Panc1 (cell line): ENCODE measurements around the gene PLIN5. TPM values are rescaled to one million over a fixed set of nuclear protein-coding genes. Genes with fewer than 3 reads are reported as not detected.

Experiments
- ATAC-seq: fragments of 200-7000 bp; cut with Tn5 transposase; 2 replicates; pipeline ENCODE4 v1.9.1; 2020; ENCODE audit warnings: mild to moderate bottlenecking, moderate library complexity
- BruUV-seq: library from RNA; stranded (reverse); fragments of 400-500 nt; replicated peaks from 2 replicates; lab custom pipeline; 2021; lab: Mats Ljungman, UMichigan
- CTCF ChIA-PET: fragments of 300-600 bp; sonication (Branson Sonifier 250); formaldehyde crosslinking; loops from one replicate; lab custom pipeline; 2022; ENCODE audit warnings: antibody characterized with exemption; lab: Charles Lee
- POLR2A ChIA-PET: fragments of 300-600 bp; sonication (Branson Sonifier 250); formaldehyde crosslinking; loops from one replicate; lab custom pipeline; 2022; ENCODE audit warnings: antibody characterized with exemption; lab: Charles Lee
- DNase-seq: peaks from one replicate; pipeline ENCODE4 v3.0.0-alpha.2; 2010; ENCODE audit warnings: low read depth, low spot score
- H3K27ac ChIP-seq: 2 replicates; pipeline ENCODE4 v1.5.1; 2011; ENCODE audit warnings: mild to moderate bottlenecking, low read length, inconsistent platforms
- H3K27me3 ChIP-seq: fragments of 200-500 bp; sonication (Bioruptor generic); 2 replicates; pipeline ENCODE4 v1.6.0; 2014; ENCODE audit warnings: low read length, inconsistent platforms; ENCODE audit not compliant: control insufficient read depth, insufficient read depth
- H3K36me3 ChIP-seq: fragments of 200-500 bp; sonication (Bioruptor generic); 2 replicates; pipeline ENCODE4 v1.5.1; 2014; ENCODE audit warnings: inconsistent platforms, mild to moderate bottlenecking, low read length, moderate library complexity; ENCODE audit not compliant: control insufficient read depth, insufficient read depth
- H3K4me1 ChIP-seq: 2 replicates; pipeline ENCODE4 v1.5.1; 2011; ENCODE audit warnings: inconsistent platforms, mild to moderate bottlenecking, low read length, moderate library complexity; ENCODE audit not compliant: control insufficient read depth, insufficient read depth
- H3K4me3 ChIP-seq, 2 experiments: 2 replicates each; pipeline ENCODE4 v1.5.1; 2011 to 2012; ENCODE audit warnings: low read depth in 2 of 2, low read length in 2 of 2, mild to moderate bottlenecking in 2 of 2, inconsistent platforms in 1 of 2, moderate library complexity in 1 of 2
- H3K9me3 ChIP-seq: fragments of 200-500 bp; sonication (Bioruptor generic); 2 replicates; pipeline ENCODE4 v1.5.1; 2014; ENCODE audit warnings: low read depth, mild to moderate bottlenecking, inconsistent platforms, low read length, moderate library complexity; ENCODE audit not compliant: control insufficient read depth, insufficient read depth
- POLR2AphosphoS5 ChIP-seq: IDR thresholded peaks from 2 replicates; pipeline ENCODE4 v1.6.1; 2012; ENCODE audit warnings: mild to moderate bottlenecking, low read depth, low read length, moderate library complexity
- SIN3A ChIP-seq: IDR thresholded peaks from 2 replicates; pipeline ENCODE4 v1.6.1; 2012; ENCODE audit warnings: low read depth, mild to moderate bottlenecking, low read length, moderate library complexity, borderline replicate concordance; ENCODE audit not compliant: insufficient read depth
- TCF7L2 ChIP-seq: IDR thresholded peaks from 2 replicates; pipeline ENCODE4 v1.6.1; 2011; ENCODE audit warnings: mild to moderate bottlenecking, low read depth, low read length, inconsistent platforms
- in situ Hi-C: cut with HindIII; loops from 2 replicates; pipeline ENCODE4 v1.10.0; 2016; ENCODE audit warnings: low sequenced_read_pairs, low pct_unique_long_range_greater_than_20kb
- intact Hi-C: fragments of 100-400 bp; cut with micrococcal nuclease; formaldehyde crosslinking; loops from one replicate; pipeline ENCODE4 v1.10.0; 2022; ENCODE audit not compliant: unreplicated experiment
- total RNA-seq: library from RNA; stranded (reverse); gene quantifications from one replicate; pipeline ENCODE4 v1.2.1, GENCODE V29; 2021; ENCODE audit not compliant: unreplicated experiment
- TF ChIP-seq, protein P1 (sequence below), 2 experiments: IDR thresholded peaks; 2 replicates each; pipeline ENCODE4 v1.6.1; 2011 to 2012; ENCODE audit warnings: low read depth in 2 of 2, control low read depth in 1 of 2, low read length in 1 of 2, mild to moderate bottlenecking in 1 of 2, moderate library complexity in 1 of 2; ENCODE audit not compliant: insufficient read depth in 1 of 2
- TF ChIP-seq, protein P2 (sequence below): fragments of 450-650 bp; IDR thresholded peaks from 2 replicates; pipeline ENCODE4 v1.5.1; 2017; ENCODE audit warnings: mild to moderate bottlenecking

Gene PLIN5
- total RNA-seq, 1 experiment from 2014 or later: 0.64 TPM

DNA sequence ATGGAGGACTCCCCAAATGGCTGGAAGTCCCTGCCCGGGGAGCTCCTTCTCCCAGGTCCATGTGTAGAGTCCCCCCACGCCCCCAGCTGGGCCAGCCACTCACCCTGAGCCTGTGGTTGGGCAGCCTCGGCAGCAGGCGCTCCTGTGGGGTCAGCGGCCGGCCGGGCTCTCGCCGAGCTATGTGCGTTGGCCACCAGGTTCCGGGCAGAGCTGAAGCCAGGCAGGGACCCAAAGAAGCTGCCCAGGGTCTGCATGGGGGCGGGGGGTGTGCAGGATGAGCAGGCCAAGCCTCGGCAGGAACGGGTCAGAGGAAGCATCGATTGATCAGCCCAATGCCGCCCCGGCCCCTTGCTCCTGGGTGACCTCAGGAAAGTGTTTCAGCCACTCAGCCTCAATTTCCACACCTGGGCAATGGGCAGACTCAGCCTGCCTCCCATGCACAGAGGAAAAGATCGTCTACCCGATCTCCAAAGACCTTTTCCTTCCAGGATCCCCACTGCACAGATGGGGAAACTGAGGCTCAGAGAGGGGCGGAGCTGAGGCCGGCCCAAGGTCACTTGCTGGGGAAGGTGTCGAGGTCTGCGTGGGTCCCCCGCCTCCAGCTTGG, 17.5 kb downstream of the PLIN5 start:
- ChIA-PET POLR2A (no interaction called here), CTCF (interaction anchor here (1.0 kb wide), 1 partner anchor 8 kb away, joined by 3 read pairs; no protein-coding TSS in a partner anchor)
- peak overlapping the region; percentile 19 to 31; a peak in 3 of 4 replicates for H3K4me3 ChIP-seq
- intact Hi-C loops: no loop called here
- DNase-seq: no peak
- no peaks in the 10 kb centered on the region for H3K36me3 ChIP-seq
- H3K9me3 ChIP-seq: no peaks in the 10 kb centered on the region
- H3K27ac ChIP-seq: no peak overlapping the region; the same call in 1 of the 2 replicates
- ATAC-seq: no peak
- BruUV-seq: no TSS peak
- H3K4me1 ChIP-seq: peaks cover 19% of the 10 kb centered on the region
- H3K27me3 ChIP-seq: no peaks in the 10 kb centered on the region
- TF ChIP-seq, protein P1, sequence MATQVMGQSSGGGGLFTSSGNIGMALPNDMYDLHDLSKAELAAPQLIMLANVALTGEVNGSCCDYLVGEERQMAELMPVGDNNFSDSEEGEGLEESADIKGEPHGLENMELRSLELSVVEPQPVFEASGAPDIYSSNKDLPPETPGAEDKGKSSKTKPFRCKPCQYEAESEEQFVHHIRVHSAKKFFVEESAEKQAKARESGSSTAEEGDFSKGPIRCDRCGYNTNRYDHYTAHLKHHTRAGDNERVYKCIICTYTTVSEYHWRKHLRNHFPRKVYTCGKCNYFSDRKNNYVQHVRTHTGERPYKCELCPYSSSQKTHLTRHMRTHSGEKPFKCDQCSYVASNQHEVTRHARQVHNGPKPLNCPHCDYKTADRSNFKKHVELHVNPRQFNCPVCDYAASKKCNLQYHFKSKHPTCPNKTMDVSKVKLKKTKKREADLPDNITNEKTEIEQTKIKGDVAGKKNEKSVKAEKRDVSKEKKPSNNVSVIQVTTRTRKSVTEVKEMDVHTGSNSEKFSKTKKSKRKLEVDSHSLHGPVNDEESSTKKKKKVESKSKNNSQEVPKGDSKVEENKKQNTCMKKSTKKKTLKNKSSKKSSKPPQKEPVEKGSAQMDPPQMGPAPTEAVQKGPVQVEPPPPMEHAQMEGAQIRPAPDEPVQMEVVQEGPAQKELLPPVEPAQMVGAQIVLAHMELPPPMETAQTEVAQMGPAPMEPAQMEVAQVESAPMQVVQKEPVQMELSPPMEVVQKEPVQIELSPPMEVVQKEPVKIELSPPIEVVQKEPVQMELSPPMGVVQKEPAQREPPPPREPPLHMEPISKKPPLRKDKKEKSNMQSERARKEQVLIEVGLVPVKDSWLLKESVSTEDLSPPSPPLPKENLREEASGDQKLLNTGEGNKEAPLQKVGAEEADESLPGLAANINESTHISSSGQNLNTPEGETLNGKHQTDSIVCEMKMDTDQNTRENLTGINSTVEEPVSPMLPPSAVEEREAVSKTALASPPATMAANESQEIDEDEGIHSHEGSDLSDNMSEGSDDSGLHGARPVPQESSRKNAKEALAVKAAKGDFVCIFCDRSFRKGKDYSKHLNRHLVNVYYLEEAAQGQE (IDR thresholded peaks at IDR 0.05; ENCODE audit: insufficient read depth in 1 of 2, low read depth in 2 of 2, low read length in 1 of 2): no peak
- TF ChIP-seq SIN3A: no peak
- in situ Hi-C loops: no loop called here

- no peaks in the 10 kb centered on the region for H3K36me3 ChIP-seq
These were observed 18.1 kb downstream of the PLIN5 start for GRCh38 chr19:4516939-4517300.

More at GRCh38 chr19:4516939-4517300, 18.1 kb downstream of the PLIN5 start:
- in situ Hi-C loops (no loop called here), intact Hi-C loops (no loop called here)
- CTCF ChIA-PET: interaction anchor here (0.6 to 1.0 kb wide), 2 partner anchors 9 to 46 kb away, joined by 3 read pairs; no protein-coding TSS in a partner anchor
- Histone ChIP-seq H3K4me3 (peak overlapping the region in 1 of 2 experiments; percentile 23; a peak in 1 of 4 replicates), H3K27me3 (no peaks in the 10 kb centered on the region), H3K27ac (peak overlapping the region; percentile 57; the same call in 1 of the 2 replicates), H3K4me1 (peaks cover 19% of the 10 kb centered on the region), H3K9me3 (no peaks in the 10 kb centered on the region)
- POLR2A ChIA-PET: interaction anchor here (0.9 kb wide), 1 partner anchor 28 kb away, joined by 3 read pairs; no protein-coding TSS in a partner anchor
- TF ChIP-seq, protein P2, sequence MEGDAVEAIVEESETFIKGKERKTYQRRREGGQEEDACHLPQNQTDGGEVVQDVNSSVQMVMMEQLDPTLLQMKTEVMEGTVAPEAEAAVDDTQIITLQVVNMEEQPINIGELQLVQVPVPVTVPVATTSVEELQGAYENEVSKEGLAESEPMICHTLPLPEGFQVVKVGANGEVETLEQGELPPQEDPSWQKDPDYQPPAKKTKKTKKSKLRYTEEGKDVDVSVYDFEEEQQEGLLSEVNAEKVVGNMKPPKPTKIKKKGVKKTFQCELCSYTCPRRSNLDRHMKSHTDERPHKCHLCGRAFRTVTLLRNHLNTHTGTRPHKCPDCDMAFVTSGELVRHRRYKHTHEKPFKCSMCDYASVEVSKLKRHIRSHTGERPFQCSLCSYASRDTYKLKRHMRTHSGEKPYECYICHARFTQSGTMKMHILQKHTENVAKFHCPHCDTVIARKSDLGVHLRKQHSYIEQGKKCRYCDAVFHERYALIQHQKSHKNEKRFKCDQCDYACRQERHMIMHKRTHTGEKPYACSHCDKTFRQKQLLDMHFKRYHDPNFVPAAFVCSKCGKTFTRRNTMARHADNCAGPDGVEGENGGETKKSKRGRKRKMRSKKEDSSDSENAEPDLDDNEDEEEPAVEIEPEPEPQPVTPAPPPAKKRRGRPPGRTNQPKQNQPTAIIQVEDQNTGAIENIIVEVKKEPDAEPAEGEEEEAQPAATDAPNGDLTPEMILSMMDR: no peak
- TF ChIP-seq TCF7L2: no peak
- TF ChIP-seq, protein P1 (IDR thresholded peaks at IDR 0.05; ENCODE audit: insufficient read depth in 1 of 2, low read depth in 2 of 2, low read length in 1 of 2): no peak
- TF ChIP-seq POLR2AphosphoS5: no peak
- TF ChIP-seq SIN3A: no peak
- DNase-seq (no peak), ATAC-seq (peak; percentile 54)
- no TSS peak for BruUV-seq
